ENCODE data around the gene SYCP1. TPM values are rescaled to one million over a fixed set of nuclear protein-coding genes. Genes with fewer than 3 reads are reported as not detected.

The SYCP1 gene, protein sequence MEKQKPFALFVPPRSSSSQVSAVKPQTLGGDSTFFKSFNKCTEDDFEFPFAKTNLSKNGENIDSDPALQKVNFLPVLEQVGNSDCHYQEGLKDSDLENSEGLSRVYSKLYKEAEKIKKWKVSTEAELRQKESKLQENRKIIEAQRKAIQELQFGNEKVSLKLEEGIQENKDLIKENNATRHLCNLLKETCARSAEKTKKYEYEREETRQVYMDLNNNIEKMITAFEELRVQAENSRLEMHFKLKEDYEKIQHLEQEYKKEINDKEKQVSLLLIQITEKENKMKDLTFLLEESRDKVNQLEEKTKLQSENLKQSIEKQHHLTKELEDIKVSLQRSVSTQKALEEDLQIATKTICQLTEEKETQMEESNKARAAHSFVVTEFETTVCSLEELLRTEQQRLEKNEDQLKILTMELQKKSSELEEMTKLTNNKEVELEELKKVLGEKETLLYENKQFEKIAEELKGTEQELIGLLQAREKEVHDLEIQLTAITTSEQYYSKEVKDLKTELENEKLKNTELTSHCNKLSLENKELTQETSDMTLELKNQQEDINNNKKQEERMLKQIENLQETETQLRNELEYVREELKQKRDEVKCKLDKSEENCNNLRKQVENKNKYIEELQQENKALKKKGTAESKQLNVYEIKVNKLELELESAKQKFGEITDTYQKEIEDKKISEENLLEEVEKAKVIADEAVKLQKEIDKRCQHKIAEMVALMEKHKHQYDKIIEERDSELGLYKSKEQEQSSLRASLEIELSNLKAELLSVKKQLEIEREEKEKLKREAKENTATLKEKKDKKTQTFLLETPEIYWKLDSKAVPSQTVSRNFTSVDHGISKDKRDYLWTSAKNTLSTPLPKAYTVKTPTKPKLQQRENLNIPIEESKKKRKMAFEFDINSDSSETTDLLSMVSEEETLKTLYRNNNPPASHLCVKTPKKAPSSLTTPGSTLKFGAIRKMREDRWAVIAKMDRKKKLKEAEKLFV
- not detected in 2 replicates for total RNA-seq

GRCh38 chr1:114854693-114855320 lies at the start of gene SYCP1:
Gene SYCP1 (plus strand): TSS chr1:114854863. CDS start chr1:114855465, 602 bp downstream.

GRCh38 chr1:115029526-115029925 lies 174.9 kb downstream of the SYCP1 start, which contains the start of gene TSHB:
Gene TSHB (plus strand): TSS chr1:115029826. CDS start chr1:115033363, 3,537 bp downstream.

Other genes with a start within 250 kb of the SYCP1 start
- 1.1 and 1.3 TPM in 2 replicates for gene DENND2C, start 184.8 kb upstream of the SYCP1 start, total RNA-seq
- not detected in 2 replicates for gene AMPD1, start 159.3 kb upstream of the SYCP1 start, total RNA-seq
- 92.4 and 136 TPM in 2 replicates for gene NRAS, start 138.1 kb upstream of the SYCP1 start, total RNA-seq
- 622 and 735 TPM in 2 replicates for gene CSDE1, start 96.9 kb upstream of the SYCP1 start, total RNA-seq
- gene SIKE1, start 74.2 kb upstream of the SYCP1 start, total RNA-seq: 40.5 and 43.8 TPM in 2 replicates
- gene TSHB, start 175.0 kb downstream of the SYCP1 start, total RNA-seq: not detected in 2 replicates
- gene TSPAN2, start 234.6 kb downstream of the SYCP1 start, total RNA-seq: 1.5 and 4.2 TPM in 2 replicates

Data from vein endothelial cell (primary cell).